Measurements from ENCODE around the gene PTPRO.
"Not testable (repeated sequence)": the region's sequence is repeated elsewhere in the genome, so short reads cannot be mapped to it uniquely, and the experiment has no call there.

The PTPRO gene

GRCh38 chr12:15613981-15614380 is 291.7 kb downstream of the PTPRO start:
- H3K4me1 Mint-ChIP-seq = no peaks in the 10 kb centered on the region
- ATAC-seq (replicated peaks) (no peak), DNase-seq (no peak)
- peaks cover 4 to 12% of the 10 kb centered on the region in 2 donors for H3K9me3 Mint-ChIP-seq
- H3K36me3 Mint-ChIP-seq = no peaks in the 10 kb centered on the region
- peaks cover 18 to 30% of the 10 kb centered on the region in 2 donors for H3K27me3 Mint-ChIP-seq
- no peak overlapping the region for H3K27ac Mint-ChIP-seq
- H3K4me3 Mint-ChIP-seq = no peak overlapping the region

DNA sequence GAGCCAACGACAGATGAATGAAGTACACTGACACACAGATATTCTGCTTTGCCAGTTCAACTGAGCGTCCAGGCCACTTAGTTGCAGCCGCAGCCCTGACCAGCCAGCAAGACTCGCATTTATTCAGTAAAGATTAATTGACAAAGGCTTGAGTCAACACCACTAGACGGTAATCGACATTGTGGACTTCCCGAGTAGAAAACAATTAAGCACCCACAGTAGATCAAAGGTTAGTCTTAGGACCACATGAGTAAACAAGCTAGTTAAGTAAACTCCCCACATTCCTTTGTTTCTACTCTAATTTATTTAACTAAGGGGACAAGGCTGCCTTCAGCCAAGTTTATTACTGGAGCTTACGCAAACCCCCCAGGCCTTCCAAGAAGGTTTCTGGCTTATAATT is 294.2 kb downstream of the PTPRO start:
- not testable (repeated sequence) for ATAC-seq (replicated peaks); H3K4me1 Mint-ChIP-seq; DNase-seq; H3K36me3 Mint-ChIP-seq; H3K27ac Mint-ChIP-seq; H3K4me3 Mint-ChIP-seq
- Mint-ChIP-seq H3K9me3 (peaks cover 4 to 12% of the 10 kb centered on the region in 2 donors), H3K27me3 (peaks cover 20 to 30% of the 10 kb centered on the region in 2 donors)

GRCh38 chr12:15620741-15621539 is 298.6 kb downstream of the PTPRO start:
- Mint-ChIP-seq H3K36me3 (no peaks in the 10 kb centered on the region), H3K27ac (no peak overlapping the region), H3K4me3 (no peak overlapping the region), H3K9me3 (peaks cover 4% of the 10 kb centered on the region in 2 donors), H3K27me3 (peaks cover 20 to 24% of the 10 kb centered on the region in 2 donors), H3K4me1 (no peaks in the 10 kb centered on the region)
- ATAC-seq (replicated peaks) = no peak
- DNase-seq = no peak

GRCh38 chr12:15625075-15625474 is 302.8 kb downstream of the PTPRO start:
- no peak overlapping the region for H3K27ac Mint-ChIP-seq
- no peak overlapping the region for H3K4me3 Mint-ChIP-seq
- peaks cover 0 to 2% of the 10 kb centered on the region in 2 donors for H3K4me1 Mint-ChIP-seq
- ATAC-seq (replicated peaks) = no peak
- no peak for DNase-seq
- H3K36me3 Mint-ChIP-seq = no peaks in the 10 kb centered on the region
- H3K9me3 Mint-ChIP-seq = no peaks in the 10 kb centered on the region
- H3K27me3 Mint-ChIP-seq = peaks cover 0 to 4% of the 10 kb centered on the region in 2 donors

DNA sequence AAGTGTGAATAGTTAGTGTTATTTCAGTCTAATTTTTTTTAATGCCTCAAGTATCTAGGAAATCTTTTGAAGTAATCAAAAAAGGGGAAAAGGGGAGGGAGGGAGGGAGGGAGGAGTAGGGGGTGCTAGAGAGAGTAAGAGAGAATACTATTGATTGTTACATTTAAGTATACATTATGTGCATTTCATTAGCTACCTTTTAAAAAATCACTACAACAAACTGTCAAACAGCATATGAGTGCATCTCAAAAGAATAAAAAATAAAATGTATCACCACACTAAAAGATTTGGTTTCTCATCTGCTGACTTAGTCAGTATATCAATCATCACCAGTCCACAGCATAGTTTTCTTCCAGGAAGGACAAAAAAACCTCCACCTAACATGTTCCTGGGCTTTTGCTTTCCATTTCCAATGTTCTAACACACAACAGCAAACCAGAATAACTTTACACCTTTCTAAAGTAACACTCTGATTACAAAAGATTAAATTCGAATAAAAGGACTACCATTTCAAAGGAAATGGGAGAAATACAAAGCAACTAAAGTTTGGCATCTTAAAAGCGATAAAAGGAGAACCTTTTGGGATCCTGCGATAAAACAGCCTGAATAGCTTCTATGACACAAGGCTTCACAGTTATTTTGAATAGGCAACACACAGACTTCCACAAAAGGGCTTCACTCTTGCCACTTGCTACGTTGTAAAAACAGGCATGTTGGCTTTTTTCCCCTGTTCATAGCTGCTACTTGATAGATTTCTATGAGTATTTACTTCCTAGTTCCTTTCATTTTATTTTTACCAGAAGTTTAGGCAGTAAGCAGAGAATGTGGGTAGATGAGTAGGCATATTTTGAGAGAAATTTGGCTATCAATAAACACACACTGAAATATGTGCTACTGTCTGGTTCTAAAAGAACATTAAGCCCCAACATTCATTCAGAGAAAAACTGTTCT is 306.0 kb downstream of the PTPRO start:
- Mint-ChIP-seq H3K27me3 (peaks cover 0 to 4% of the 10 kb centered on the region in 2 donors), H3K9me3 (no peaks in the 10 kb centered on the region), H3K4me3 (no peak overlapping the region), H3K27ac (no peak overlapping the region), H3K36me3 (no peaks in the 10 kb centered on the region), H3K4me1 (peaks cover 0 to 2% of the 10 kb centered on the region in 2 donors)
- DNase-seq (no peak), ATAC-seq (replicated peaks) (no peak)

DNA sequence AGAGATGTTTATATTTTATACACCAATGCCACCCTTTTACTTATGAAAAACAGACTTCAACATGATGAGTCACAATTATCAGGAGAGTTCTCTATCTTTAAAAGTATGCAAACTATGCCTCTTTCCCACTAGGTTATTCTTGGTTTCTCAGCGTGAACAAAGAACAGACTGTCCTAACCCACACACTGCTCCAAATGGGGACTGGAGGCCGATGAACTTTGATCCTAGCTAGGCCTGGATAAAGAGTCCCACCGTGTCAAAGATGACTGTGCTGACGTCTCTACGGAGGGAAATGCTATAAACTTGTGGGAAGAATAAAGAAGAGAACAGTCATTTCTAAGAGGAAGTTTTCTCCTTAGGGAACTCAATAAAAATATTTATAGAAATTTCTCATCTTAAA is 306.8 kb downstream of the PTPRO start:
- H3K27ac Mint-ChIP-seq = no peak overlapping the region
- H3K36me3 Mint-ChIP-seq = no peaks in the 10 kb centered on the region
- ATAC-seq (replicated peaks) (peak; percentile 81 to 94), DNase-seq (peak; percentile 15)
- peaks cover 0 to 2% of the 10 kb centered on the region in 2 donors for H3K4me1 Mint-ChIP-seq
- H3K4me3 Mint-ChIP-seq = no peak overlapping the region
- H3K27me3 Mint-ChIP-seq = peaks cover 0 to 4% of the 10 kb centered on the region in 2 donors
- no peaks in the 10 kb centered on the region for H3K9me3 Mint-ChIP-seq

DNA sequence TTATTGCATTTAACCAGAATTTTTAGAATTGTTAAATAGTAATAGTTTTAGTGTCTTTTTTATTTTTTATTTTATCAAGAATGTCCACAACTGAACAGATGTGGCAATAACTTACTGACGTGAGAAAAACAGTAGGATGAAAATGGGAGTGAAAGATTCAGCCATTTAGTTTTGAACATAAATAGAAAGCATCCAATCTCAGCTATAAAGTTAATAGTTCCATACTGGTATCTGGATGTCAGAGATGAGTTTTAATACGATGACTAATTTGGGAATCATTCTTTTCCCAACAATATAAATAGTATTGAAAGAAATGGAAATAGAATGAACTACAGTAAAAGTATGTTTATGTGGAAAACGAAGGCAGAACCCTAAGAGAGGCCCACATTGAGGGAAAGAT is 307.5 kb downstream of the PTPRO start:
- no peak overlapping the region for H3K27ac Mint-ChIP-seq
- H3K4me1 Mint-ChIP-seq = peaks cover 0 to 2% of the 10 kb centered on the region in 2 donors
- H3K4me3 Mint-ChIP-seq = no peak overlapping the region
- DNase-seq (no peak), ATAC-seq (replicated peaks) (no peak)
- H3K9me3 Mint-ChIP-seq = no peaks in the 10 kb centered on the region
- no peaks in the 10 kb centered on the region for H3K36me3 Mint-ChIP-seq
- peaks cover 0 to 4% of the 10 kb centered on the region in 2 donors for H3K27me3 Mint-ChIP-seq

DNA sequence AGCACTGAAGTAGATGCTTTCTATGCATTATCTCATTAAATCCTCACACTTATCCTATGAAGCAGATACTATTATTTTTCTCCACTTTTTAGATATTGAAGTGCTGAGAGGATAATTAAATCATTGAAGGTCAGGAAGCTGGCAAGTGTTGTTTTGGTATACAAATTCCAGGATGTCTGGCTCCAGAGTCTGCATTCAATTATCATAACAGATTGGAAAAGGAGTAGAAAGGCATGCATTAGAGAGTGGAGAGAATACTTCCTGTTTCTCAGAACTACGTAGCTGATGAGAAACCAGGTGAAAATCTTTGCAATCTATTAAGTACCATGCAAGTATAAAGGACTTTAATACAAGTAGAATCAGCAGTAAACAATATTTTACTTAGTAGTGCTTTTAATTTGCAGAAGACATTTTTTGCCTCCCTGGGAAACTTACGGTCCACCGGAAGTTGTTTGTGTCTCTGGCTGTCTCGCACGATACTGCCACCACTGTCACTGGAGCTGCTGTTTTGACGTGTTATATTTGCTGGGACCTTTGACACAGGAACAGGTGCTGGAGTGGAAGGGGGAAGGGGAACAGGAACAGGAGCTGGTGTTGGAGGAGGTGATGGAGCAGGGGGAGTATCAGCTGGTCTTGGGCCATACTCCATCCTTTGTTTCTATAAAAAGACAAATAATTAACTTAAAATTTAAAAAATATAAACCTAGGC is 308.9 kb downstream of the PTPRO start:
- H3K9me3 Mint-ChIP-seq = no peaks in the 10 kb centered on the region
- DNase-seq (no peak), ATAC-seq (replicated peaks) (no peak)
- peaks cover 0 to 2% of the 10 kb centered on the region in 2 donors for H3K4me1 Mint-ChIP-seq
- no peak overlapping the region for H3K27ac Mint-ChIP-seq
- no peaks in the 10 kb centered on the region for H3K27me3 Mint-ChIP-seq
- no peaks in the 10 kb centered on the region for H3K36me3 Mint-ChIP-seq
- H3K4me3 Mint-ChIP-seq = no peak overlapping the region

DNA sequence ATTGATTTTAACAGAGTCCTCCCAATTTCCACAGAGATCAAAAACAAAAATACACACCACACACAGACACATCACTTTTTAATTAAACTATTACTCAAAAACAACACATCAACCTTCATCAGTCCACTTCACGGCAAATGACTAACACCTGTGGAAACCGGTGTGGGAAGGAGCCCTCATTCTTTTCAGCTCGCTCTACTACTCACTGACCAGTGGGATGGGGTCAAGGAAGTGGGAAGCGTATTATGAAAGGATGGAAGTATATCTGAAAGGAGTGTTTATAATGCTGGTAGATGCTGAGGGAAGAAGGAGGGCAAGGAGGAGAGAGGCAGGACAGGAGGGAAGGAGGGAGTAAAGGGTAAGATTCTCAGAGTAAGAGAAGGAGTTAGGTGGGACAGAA is 310.4 kb downstream of the PTPRO start:
- ATAC-seq (replicated peaks) (no peak), DNase-seq (no peak)
- Mint-ChIP-seq H3K9me3 (no peaks in the 10 kb centered on the region), H3K4me3 (no peak overlapping the region), H3K27me3 (no peaks in the 10 kb centered on the region), H3K4me1 (peaks cover 0 to 2% of the 10 kb centered on the region in 2 donors), H3K36me3 (no peaks in the 10 kb centered on the region), H3K27ac (no peak overlapping the region)

DNA sequence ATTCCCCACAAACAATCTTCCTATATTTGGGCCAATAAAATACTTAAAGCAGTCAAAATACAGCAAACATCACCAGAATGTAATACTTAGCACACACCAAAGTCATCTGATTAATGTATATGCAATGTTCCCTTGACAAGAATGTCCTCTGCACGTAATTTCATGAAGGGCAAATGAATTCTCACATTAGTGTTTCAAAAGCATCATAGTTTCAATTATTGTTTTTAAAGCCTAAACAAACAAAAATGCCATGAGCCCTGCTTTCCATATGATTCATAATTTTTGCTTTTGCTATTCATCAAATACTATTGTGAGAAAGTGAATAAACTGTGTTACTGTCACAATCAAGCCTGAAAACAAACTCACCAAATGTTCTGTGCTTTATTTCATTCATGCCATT is 310.9 kb downstream of the PTPRO start:
- no peaks in the 10 kb centered on the region for H3K36me3 Mint-ChIP-seq
- H3K27ac Mint-ChIP-seq = no peak overlapping the region
- H3K4me1 Mint-ChIP-seq = peaks cover 0 to 2% of the 10 kb centered on the region in 2 donors
- no peak for DNase-seq
- H3K27me3 Mint-ChIP-seq = no peaks in the 10 kb centered on the region
- H3K4me3 Mint-ChIP-seq = no peak overlapping the region
- no peaks in the 10 kb centered on the region for H3K9me3 Mint-ChIP-seq
- no peak for ATAC-seq (replicated peaks)

DNA sequence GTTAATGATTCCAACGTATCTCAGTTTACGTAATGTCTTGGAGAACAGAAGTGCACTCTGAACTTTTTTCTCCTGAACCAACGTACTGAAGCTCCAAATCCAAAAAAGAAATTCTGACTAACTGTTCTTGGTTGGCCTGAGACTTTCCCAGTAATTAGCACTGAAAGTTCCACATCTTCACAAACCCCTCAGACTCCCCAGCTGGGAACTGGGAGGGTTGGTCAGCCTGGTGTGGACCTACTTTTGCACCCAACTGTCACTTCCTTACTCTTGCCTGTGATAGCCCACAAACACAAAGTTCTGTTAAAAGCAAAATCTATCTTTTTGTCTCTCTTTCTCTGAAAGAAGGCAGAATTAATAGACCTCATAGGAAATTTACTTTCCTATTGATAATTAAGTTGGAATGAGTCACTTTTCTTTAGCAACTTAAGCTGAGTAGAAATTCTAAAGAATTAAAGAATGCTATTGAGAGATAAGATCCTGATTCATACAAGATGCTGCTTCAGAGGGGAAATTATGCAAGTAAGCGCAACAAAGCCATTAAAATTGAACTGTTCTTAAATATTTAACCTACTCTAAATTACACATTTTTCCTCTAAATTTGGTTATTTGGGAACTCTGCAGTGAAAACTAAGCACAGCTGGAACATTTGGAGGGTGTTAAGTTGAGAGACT is 311.8 kb downstream of the PTPRO start:
- H3K36me3 Mint-ChIP-seq = no peaks in the 10 kb centered on the region
- DNase-seq (no peak), ATAC-seq (replicated peaks) (no peak)
- H3K4me1 Mint-ChIP-seq = peaks cover 0 to under 1% of the 10 kb centered on the region in 2 donors
- no peaks in the 10 kb centered on the region for H3K27me3 Mint-ChIP-seq
- H3K4me3 Mint-ChIP-seq = no peak overlapping the region
- H3K27ac Mint-ChIP-seq = no peak overlapping the region
- H3K9me3 Mint-ChIP-seq = no peaks in the 10 kb centered on the region

- Mint-ChIP-seq H3K27ac (no peak overlapping the region), H3K36me3 (no peaks in the 10 kb centered on the region), H3K9me3 (no peaks in the 10 kb centered on the region), H3K4me1 (no peaks in the 10 kb centered on the region), H3K4me3 (no peak overlapping the region), H3K27me3 (peaks cover 0 to 6% of the 10 kb centered on the region in 2 donors)
- no peak for DNase-seq
- no peak for ATAC-seq (replicated peaks)
Measured at GRCh38 chr12:15636060-15636890, 314.0 kb downstream of the PTPRO start.

DNA sequence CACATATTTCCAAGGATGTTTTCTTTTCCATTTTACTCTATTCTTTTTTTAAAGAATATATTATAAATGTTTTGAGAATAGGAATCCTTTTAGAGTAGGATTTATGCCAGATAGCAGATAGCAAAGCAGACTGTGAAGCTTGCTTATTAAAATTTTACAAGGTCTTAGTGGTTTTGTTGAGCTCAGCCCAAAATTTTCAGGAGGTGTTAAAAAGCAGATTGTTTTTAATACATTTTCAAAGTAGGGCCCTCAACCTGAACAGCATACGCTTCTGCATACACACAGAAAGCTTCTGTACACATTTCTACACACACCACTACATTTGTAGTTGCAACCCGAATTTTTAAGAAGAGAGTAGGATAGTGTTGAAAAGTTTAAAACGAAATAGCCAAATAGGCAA is 315.9 kb downstream of the PTPRO start:
- DNase-seq = no peak
- H3K9me3 Mint-ChIP-seq = no peaks in the 10 kb centered on the region
- no peak for ATAC-seq (replicated peaks)
- H3K4me1 Mint-ChIP-seq = no peaks in the 10 kb centered on the region
- peaks cover 0 to 6% of the 10 kb centered on the region in 2 donors for H3K27me3 Mint-ChIP-seq
- H3K4me3 Mint-ChIP-seq = no peak overlapping the region
- H3K27ac Mint-ChIP-seq = no peak overlapping the region
- no peaks in the 10 kb centered on the region for H3K36me3 Mint-ChIP-seq

Data from stimulated activated naive B cell treated with anti-CD40 and anti-IgM and Interleukin-4, amounts not matched to agents 10 μg/mL and 1 μg/mL and 100 μg/mL, for 72 hours (primary cell).